Measurements from ENCODE around the gene RPL36. TPM values are rescaled to one million over a fixed set of nuclear protein-coding genes. Genes with fewer than 3 reads are reported as not detected.

RPL36 gene
- total RNA-seq, 1 donor from 2014 or later: 1,170 TPM

- ChIA-PET POLR2A (interaction anchor here (0.7 to 1.0 kb wide), 3 partner anchors 9 to 1678 kb away, joined by 4 to 7 read pairs (median 5); no protein-coding TSS in a partner anchor), CTCF (no interaction called here)
- intact Hi-C loops (cut with micrococcal nuclease): no loop called here
- Mint-ChIP-seq H3K27me3 (no peaks in the 10 kb centered on the region), H3K4me3 (no peak overlapping the region), H3K4me1 (peaks cover 22% of the 10 kb centered on the region), H3K27ac (no peak overlapping the region), H3K36me3 (ENCODE audit: low read depth) (peaks cover 53% of the 10 kb centered on the region), H3K9me3 (no peaks in the 10 kb centered on the region)
- no peak for ATAC-seq (ENCODE audit: low read depth)
- no peak for DNase-seq
- no peak for TF ChIP-seq CTCF (IDR thresholded peaks at IDR 0.05)
Measured at GRCh38 chr19:5714816-5715215, 24.7 kb downstream of the RPL36 start.

- CTCF ChIA-PET: interaction anchor here (0.7 kb wide), 1 partner anchor 108 kb away, joined by 3 read pairs; no protein-coding TSS in a partner anchor
- no peak for DNase-seq
- POLR2A ChIA-PET: interaction anchor here (0.6 to 6.5 kb wide), 7 partner anchors 12 to 1298 kb away, joined by 3 to 102 read pairs (median 4); partner anchors contain the start of gene RPL36
- Mint-ChIP-seq H3K27ac (no peak overlapping the region), H3K36me3 (ENCODE audit: low read depth) (peaks cover 34% of the 10 kb centered on the region), H3K9me3 (no peaks in the 10 kb centered on the region), H3K4me1 (peaks cover 27% of the 10 kb centered on the region), H3K27me3 (no peaks in the 10 kb centered on the region), H3K4me3 (no peak overlapping the region)
- intact Hi-C loops (cut with micrococcal nuclease): no loop called here
- TF ChIP-seq CTCF (IDR thresholded peaks at IDR 0.05): no peak
- no peak for ATAC-seq (ENCODE audit: low read depth)
Measured at GRCh38 chr19:5717215-5717935, 27.3 kb downstream of the RPL36 start.

GRCh38 chr19:5718037-5718578 is 28.0 kb downstream of the RPL36 start:
- no peaks in the 10 kb centered on the region for H3K27me3 Mint-ChIP-seq
- no peak for TF ChIP-seq CTCF (IDR thresholded peaks at IDR 0.05)
- peaks cover 27% of the 10 kb centered on the region for H3K4me1 Mint-ChIP-seq
- DNase-seq: no peak
- peak overlapping the region; percentile 89 for H3K4me3 Mint-ChIP-seq
- H3K9me3 Mint-ChIP-seq: no peaks in the 10 kb centered on the region
- no peak for ATAC-seq (ENCODE audit: low read depth)
- intact Hi-C loops (cut with micrococcal nuclease): no loop called here
- H3K36me3 Mint-ChIP-seq (ENCODE audit: low read depth): peaks cover 30% of the 10 kb centered on the region
- ChIA-PET POLR2A (interaction anchor here (0.5 to 6.5 kb wide), 8 partner anchors 8 to 746 kb away, joined by 3 to 102 read pairs (median 6); partner anchors contain the start of genes RPL36, SAFB, SAFB2 and VMAC), CTCF (interaction anchor here (0.7 to 0.9 kb wide), 2 partner anchors 27 to 109 kb away, joined by 3 read pairs; no protein-coding TSS in a partner anchor)
- H3K27ac Mint-ChIP-seq: peak overlapping the region; percentile 35

- CTCF ChIA-PET: interaction anchor here (0.9 kb wide), 1 partner anchor 28 kb away, joined by 3 read pairs; no protein-coding TSS in a partner anchor
- peaks cover 27% of the 10 kb centered on the region for H3K4me1 Mint-ChIP-seq
- no peak for ATAC-seq (ENCODE audit: low read depth)
- no peak for TF ChIP-seq CTCF (IDR thresholded peaks at IDR 0.05)
- peak overlapping the region; percentile 70 for H3K27ac Mint-ChIP-seq
- DNase-seq: no peak
- no peaks in the 10 kb centered on the region for H3K27me3 Mint-ChIP-seq
- H3K4me3 Mint-ChIP-seq: peak overlapping the region; percentile 89
- POLR2A ChIA-PET: interaction anchor here (0.5 to 6.5 kb wide), 7 partner anchors 9 to 186 kb away, joined by 3 to 102 read pairs (median 6); partner anchors contain the start of genes DUS3L, RPL36, SAFB and SAFB2
- H3K9me3 Mint-ChIP-seq: no peaks in the 10 kb centered on the region
- intact Hi-C loops (cut with micrococcal nuclease): no loop called here
- H3K36me3 Mint-ChIP-seq (ENCODE audit: low read depth): peaks cover 24% of the 10 kb centered on the region
Measured at GRCh38 chr19:5718579-5719273, 28.6 kb downstream of the RPL36 start.

All from activated B cell treated with CpG ODN at 0.5 μM for 24 hours (primary cell).